DMS 273 treated with DMSO at 0.1 percent for 48 hours (cell line): Measurements from ENCODE around the gene DOCK1.

Source experiments
- DNase-seq: peaks from one replicate; lab custom pipeline; 2025; lab: John Stamatoyannopoulos, UW

Gene DOCK1

DNA sequence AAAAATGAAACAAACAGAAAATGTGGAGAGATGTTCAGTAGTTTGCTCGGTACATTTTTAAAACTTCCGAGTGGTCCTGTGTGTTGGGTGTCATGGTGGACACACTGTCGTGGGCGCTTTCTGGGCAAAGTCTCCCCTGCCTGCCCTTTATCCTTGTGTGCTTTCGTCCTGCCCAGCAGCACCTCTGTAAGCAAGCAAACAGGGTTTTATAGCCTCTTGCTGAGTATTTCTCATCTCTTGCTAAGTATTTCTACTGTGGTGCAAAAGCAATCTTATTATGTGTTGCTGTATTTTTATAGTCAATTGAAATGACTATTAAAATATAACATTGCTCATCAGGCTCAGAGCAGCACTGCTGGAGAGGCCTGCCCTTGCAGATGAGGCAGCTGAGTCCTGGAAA is 48.7 kb downstream of the DOCK1 start:
- DNase-seq: no peak

DNA sequence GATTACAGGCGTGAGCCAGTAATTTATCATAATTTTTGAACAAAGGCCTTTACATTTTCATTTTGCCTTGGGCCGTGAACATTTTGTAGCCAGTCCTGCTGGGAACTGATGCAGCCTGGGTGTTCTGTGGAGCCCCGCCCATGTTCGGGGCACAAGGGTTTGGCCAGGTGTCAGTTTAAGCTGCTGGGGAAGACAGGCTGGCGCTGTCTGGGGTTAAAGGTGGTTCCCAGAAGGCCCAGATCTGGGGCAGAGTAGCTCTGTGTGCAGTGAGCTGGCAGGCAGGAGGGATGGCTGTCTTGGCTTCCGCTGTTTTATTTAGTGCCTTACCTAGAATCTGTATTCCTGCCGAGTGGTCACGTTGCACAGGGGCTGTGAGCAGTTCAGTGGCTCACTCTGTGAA is 50.2 kb downstream of the DOCK1 start:
- no peak for DNase-seq

- no peak for DNase-seq
These were observed 50.9 kb downstream of the DOCK1 start for GRCh38 chr10:126955934-126956711.

GRCh38 chr10:126956712-126957108 is 51.5 kb downstream of the DOCK1 start:
- DNase-seq: no peak

- DNase-seq: no peak
These were observed 51.9 kb downstream of the DOCK1 start for GRCh38 chr10:126957111-126957510.

GRCh38 chr10:126959431-126959830 is 54.2 kb downstream of the DOCK1 start:
- no peak for DNase-seq

GRCh38 chr10:126959906-126960685 is 54.9 kb downstream of the DOCK1 start:
- DNase-seq: no peak

- no peak for DNase-seq
These were observed 58.1 kb downstream of the DOCK1 start for GRCh38 chr10:126963354-126963753.

DNA sequence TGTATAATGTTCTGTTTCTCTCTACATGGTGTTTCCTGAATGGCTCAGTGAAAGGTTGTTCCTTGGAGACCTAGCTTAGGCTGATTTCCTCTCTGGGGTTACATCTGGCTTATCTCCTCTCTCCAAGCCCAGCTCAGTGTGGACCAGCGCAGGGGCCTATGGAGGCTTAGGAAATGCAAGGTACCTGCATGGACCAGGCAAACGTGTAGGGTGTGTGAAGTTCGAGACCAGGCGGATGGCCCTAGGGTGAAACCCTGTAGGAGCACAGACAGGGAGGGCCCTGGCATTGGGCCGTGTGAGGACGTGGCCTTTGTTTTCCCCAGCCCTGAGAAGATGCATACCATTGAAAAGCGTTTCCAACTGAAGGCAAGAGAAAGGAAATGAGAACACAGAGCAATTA is 59.0 kb downstream of the DOCK1 start:
- no peak for DNase-seq

GRCh38 chr10:126966938-126967337 is 61.7 kb downstream of the DOCK1 start:
- DNase-seq: no peak

DNA sequence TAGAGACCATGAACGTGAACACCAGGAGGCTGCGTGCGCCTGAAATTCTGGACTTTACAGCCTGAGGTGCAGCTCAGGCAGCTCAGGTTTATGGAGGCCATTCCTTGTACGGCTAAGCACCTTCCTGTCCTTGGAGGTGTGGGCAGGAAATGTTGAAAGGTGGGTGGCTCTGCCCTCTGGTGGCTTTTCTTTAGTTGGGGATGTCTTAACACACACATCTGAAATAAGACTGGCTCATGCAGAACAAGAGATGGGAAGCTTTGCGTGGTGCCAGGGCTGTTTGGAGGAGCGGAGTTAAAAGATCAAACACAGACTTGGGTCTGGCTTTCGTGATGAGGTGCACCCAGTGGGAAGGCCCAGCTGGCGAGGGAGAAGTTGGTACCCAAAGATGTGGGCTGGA is 64.1 kb downstream of the DOCK1 start:
- no peak for DNase-seq

- no peak for DNase-seq
These were observed 67.6 kb downstream of the DOCK1 start for GRCh38 chr10:126972635-126973414.

DNA sequence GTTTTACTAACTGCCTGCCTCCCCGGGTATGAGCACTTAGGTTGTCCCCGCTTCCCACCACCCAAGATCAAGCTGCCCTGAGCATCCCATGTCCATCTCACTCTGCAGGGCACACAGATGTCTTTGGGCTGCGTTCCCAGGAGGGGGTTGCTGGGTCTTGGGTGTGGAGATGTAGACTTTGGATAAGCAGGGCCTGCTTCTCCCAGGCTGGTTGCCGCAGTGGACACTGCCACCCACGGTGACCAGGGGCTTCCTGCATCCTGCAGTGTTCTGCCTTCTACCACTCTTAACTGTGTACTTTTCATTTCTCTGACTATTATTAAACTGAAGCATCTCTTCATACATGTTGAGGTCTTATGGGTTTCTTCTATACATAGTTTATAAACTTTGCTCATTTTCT is 70.0 kb downstream of the DOCK1 start:
- no peak for DNase-seq

DNA sequence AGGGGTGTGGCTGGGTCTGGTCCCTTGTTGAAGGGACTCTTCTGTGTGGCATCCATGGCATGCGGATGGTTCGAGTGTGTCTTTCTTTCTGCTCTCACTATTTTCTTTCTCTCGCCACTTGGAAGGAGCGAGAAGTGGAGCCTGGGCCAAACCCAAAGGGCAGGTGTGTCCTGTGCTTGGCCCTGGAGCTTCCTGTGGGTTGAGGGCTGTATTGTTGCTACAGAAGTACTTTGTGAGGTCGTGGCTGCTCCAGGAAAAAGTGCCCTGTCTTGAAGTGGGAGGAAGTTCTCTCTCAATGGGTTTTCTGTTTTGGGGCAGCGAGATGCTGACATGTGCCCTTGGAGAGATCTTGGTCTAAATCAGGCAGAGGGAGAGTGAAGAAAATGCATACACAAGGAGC is 72.0 kb downstream of the DOCK1 start:
- no peak for DNase-seq

- DNase-seq: no peak
These were observed 74.1 kb downstream of the DOCK1 start for GRCh38 chr10:126979311-126979710.

DNA sequence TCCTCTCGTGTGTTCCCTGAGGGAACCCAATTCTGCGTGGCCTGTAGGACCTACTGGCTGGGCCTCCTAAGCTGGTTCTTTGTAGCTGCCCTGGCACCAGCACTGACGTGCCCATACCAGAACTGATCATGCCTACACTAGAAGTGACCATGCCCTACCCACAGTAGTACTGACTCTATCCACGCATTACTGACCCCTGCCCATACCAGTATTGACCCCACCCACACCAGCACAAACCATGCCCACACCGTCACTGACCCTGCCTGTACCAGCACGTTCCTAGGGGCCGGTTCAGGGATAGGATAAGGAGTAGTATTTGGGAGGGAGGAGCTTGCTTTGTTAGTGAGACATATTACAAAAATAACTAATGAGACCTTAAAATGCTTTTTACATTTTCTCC is 88.0 kb downstream of the DOCK1 start:
- DNase-seq: no peak

GRCh38 chr10:126997801-126998590 is 92.8 kb downstream of the DOCK1 start:
- DNase-seq: no peak

DNA sequence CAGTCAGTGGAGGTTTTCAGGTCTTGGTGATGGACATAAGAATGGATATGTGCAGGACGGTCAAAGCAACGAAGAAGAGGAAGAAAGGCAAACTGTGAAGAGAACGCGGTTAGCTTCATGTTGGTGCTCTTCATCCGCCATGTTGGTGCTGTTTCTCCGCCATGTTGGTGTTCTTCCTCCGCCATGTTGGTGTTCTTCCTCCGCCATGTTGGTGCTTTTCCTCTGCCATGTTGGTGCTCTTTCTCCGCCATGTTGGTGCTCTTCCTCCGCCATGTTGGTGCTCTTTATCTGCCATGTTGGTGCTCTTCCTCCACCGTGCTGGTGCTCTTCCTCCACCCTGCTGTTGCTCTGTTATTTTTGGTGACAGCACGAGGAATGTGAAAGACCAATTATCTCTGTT is 95.4 kb downstream of the DOCK1 start:
- DNase-seq: no peak

- no peak for DNase-seq
These were observed 97.9 kb downstream of the DOCK1 start for GRCh38 chr10:127003032-127003685.

- DNase-seq: no peak
These were observed 101.2 kb downstream of the DOCK1 start for GRCh38 chr10:127006453-127006852.

DNA sequence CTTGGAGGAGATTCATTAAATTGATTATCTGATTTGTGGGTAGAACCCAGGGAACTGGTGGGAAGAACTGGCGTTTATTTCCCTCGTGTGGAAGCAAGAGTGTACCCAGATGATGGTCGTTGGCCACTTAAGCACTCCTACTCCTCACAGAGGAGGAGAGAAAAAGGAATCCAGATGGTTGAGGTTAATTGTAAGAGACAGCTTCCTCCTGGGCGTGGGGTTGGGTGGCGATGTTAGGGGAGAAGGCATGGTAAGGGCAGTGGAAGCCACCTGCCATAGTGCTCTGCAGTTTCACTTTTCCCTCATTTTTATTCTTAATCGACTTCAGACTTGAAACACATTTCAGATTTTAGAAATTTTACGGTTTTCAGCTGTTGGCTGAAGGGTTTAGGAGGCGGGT is 104.1 kb downstream of the DOCK1 start:
- DNase-seq: peak; percentile 3
